Hepatocyte (in vitro differentiated cells): Measurements from ENCODE around the gene BMP7. TPM values are rescaled to one million over a fixed set of nuclear protein-coding genes. Genes with fewer than 3 reads are reported as not detected.

ENCODE experiments used
- DNase-seq: peaks from one replicate; pipeline ENCODE4 v3.0.0-alpha.2; 2016; ENCODE audit warnings: low spot score
- H2AFZ ChIP-seq: fragments of 200-600 bp; sonication (generic); 2 replicates; pipeline ENCODE4 v1.6.0; 2016; ENCODE audit warnings: antibody characterized with exemption, mild to moderate bottlenecking
- H3K27ac ChIP-seq: fragments of 200-600 bp; sonication (generic); 2 replicates; pipeline ENCODE4 v1.5.1; 2016; ENCODE audit warnings: mild to moderate bottlenecking
- H3K27me3 ChIP-seq: fragments of 200-600 bp; sonication (generic); 2 replicates; pipeline ENCODE4 v1.6.1; 2016
- H3K36me3 ChIP-seq: fragments of 200-600 bp; sonication (generic); replicated peaks from 2 replicates; pipeline ENCODE4 v1.5.1; 2016; ENCODE audit warnings: low read depth; ENCODE audit not compliant: insufficient read depth
- H3K4me1 ChIP-seq: fragments of 200-600 bp; sonication (generic); 2 replicates; pipeline ENCODE4 v1.5.1; 2016; ENCODE audit warnings: mild to moderate bottlenecking, moderate library complexity; ENCODE audit not compliant: insufficient read depth
- H3K4me2 ChIP-seq: fragments of 200-600 bp; sonication (generic); 2 replicates; pipeline ENCODE4 v1.6.0; 2016
- H3K4me3 ChIP-seq: fragments of 200-600 bp; sonication (generic); 2 replicates; pipeline ENCODE4 v1.5.1; 2016; ENCODE audit warnings: mild to moderate bottlenecking
- H3K79me2 ChIP-seq: fragments of 200-600 bp; sonication (generic); 2 replicates; pipeline ENCODE4 v1.6.0; 2017; ENCODE audit warnings: mild to moderate bottlenecking
- H3K9me2 ChIP-seq: fragments of 200-600 bp; sonication (generic); replicated peaks from 2 replicates; pipeline ENCODE4 v1.6.0; 2017; ENCODE audit warnings: mild to moderate bottlenecking; ENCODE audit not compliant: insufficient read depth
- H3K9me3 ChIP-seq: fragments of 200-600 bp; sonication (generic); 2 replicates; pipeline ENCODE4 v1.5.1; 2016; ENCODE audit warnings: low read depth, mild to moderate bottlenecking
- H4K20me1 ChIP-seq: fragments of 200-600 bp; sonication (generic); 2 replicates; pipeline ENCODE4 v1.6.0; 2016; ENCODE audit warnings: mild to moderate bottlenecking; ENCODE audit not compliant: insufficient read depth, poor library complexity, severe bottlenecking
- EZH2 ChIP-seq: fragments of 200-600 bp; sonication (generic); IDR thresholded peaks from 2 replicates; pipeline ENCODE4 v1.6.1; 2016; ENCODE audit warnings: antibody characterized with exemption, mild to moderate bottlenecking, borderline replicate concordance
- EZH2phosphoT487 ChIP-seq: fragments of 200-600 bp; sonication (generic); IDR thresholded peaks from one replicate; pipeline ENCODE4 v1.6.1; 2018; ENCODE audit warnings: antibody characterized with exemption, mild to moderate bottlenecking, low read depth, moderate library complexity; ENCODE audit not compliant: unreplicated experiment, severe bottlenecking
- WGBS: methylation state at CpG from one replicate; pipeline ENCODE4 v1.1.6; 2016; ENCODE audit warnings: low lambda C conversion rate; ENCODE audit errors: missing lambda C conversion rate; 5-methylcytosine and 5-hydroxymethylcytosine counted together
- polyA plus RNA-seq: library from polyadenylated mRNA; unstranded; fragments of >200 nt; fragmentation: Nextera tagmentation; extraction: Ambion mirVana; gene quantifications from 2 replicates; pipeline ENCODE4 v1.2.1, GENCODE V29; 2016
- total RNA-seq: library from RNA; depleted of rRNA; stranded (reverse); fragments of >200 nt; gene quantifications from 2 replicates; pipeline ENCODE4 v1.2.3, GENCODE V29; 2014
- TF ChIP-seq, protein P1 (sequence below): fragments of 200-600 bp; sonication (generic); IDR thresholded peaks from 2 replicates; pipeline ENCODE4 v1.5.1; 2016; ENCODE audit warnings: antibody characterized with exemption, mild to moderate bottlenecking; ENCODE audit not compliant: poor library complexity

Gene BMP7
- total and polyA plus RNA-seq, 2 experiments from 2014 or later = 9.1 to 14.8 TPM

DNA sequence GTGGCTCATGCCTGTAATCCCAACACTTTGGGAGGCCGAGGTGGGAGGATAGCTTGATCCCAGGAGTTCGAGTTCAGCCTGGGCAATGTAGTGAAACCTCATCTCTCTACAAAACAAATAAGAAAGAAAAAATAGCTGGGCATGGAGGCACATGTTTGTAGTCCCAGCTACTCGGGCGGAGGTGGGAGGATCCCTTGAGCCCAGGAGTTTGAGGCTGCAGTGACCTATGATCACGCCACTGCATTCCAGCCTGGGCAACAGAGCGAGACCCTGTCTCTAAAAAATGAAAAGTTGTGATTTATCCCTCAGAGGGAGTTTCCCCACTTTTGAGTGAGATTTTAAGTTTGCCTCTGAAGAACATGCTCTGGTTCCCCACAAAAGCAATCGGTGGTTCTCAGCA lies 17.4 kb upstream of the BMP7 start:
- Histone ChIP-seq H3K4me3 (no peak overlapping the region), H2AFZ (no peak overlapping the region), H3K9me2 (no peaks in the 10 kb centered on the region), H3K9me3 (no peaks in the 10 kb centered on the region), H4K20me1 (no peaks in the 10 kb centered on the region), H3K4me2 (peak overlapping the region; percentile 1), H3K27me3 (no peaks in the 10 kb centered on the region), H3K4me1 (peaks cover 34% of the 10 kb centered on the region), H3K36me3 (no peaks in the 10 kb centered on the region), H3K79me2 (no peaks in the 10 kb centered on the region), H3K27ac (peak overlapping the region; percentile 84)
- TF ChIP-seq EZH2phosphoT487 (no peak), EZH2 (no peak)
- TF ChIP-seq, protein P1, sequence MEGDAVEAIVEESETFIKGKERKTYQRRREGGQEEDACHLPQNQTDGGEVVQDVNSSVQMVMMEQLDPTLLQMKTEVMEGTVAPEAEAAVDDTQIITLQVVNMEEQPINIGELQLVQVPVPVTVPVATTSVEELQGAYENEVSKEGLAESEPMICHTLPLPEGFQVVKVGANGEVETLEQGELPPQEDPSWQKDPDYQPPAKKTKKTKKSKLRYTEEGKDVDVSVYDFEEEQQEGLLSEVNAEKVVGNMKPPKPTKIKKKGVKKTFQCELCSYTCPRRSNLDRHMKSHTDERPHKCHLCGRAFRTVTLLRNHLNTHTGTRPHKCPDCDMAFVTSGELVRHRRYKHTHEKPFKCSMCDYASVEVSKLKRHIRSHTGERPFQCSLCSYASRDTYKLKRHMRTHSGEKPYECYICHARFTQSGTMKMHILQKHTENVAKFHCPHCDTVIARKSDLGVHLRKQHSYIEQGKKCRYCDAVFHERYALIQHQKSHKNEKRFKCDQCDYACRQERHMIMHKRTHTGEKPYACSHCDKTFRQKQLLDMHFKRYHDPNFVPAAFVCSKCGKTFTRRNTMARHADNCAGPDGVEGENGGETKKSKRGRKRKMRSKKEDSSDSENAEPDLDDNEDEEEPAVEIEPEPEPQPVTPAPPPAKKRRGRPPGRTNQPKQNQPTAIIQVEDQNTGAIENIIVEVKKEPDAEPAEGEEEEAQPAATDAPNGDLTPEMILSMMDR = no peak
- 80% methylated on average over 7 of the region's 7 CpGs for WGBS
- no peak for DNase-seq

DNA sequence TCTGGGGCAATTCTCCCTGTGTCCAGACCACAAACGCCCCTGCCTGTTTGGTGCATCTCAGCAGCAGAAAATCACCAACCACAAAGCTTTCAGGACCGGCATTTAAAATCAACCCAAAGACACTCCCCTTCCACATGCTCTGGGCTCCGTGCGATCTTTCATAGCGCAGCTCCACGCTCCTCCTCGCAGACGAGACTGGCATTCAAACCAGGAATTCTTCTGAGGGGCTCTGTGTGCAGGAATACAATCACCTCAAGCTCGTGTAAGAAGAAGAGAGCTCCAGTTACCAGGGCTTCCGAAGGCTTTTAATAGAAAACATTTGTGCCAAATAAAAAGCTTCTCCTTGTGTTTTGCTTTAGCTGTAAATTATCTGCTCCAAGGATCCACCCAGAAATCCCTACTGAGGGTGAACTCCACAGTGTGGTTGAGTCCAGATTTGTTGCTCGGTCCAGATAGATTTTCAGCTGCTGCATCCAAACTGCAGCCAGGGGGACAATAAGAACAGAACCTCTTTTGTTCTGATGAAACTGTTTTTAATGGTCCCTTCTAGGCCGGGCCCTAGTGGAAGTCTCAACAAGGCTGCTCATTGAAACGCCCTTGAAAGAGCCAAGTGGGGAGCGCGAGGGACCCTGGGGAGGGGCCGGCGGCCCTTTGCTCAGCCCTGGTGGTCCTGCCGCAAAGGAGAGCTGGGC lies 16.4 kb upstream of the BMP7 start:
- Histone ChIP-seq H3K27ac (peak overlapping the region; percentile 84), H3K4me2 (peak overlapping the region; percentile 51), H2AFZ (no peak overlapping the region), H3K27me3 (no peaks in the 10 kb centered on the region), H3K79me2 (no peaks in the 10 kb centered on the region), H3K9me3 (no peaks in the 10 kb centered on the region), H3K9me2 (no peaks in the 10 kb centered on the region), H3K4me1 (peaks cover 39% of the 10 kb centered on the region), H3K4me3 (no peak overlapping the region), H4K20me1 (no peaks in the 10 kb centered on the region), H3K36me3 (no peaks in the 10 kb centered on the region)
- DNase-seq = peak; percentile 56
- WGBS = 45% methylated on average over 18 of the region's 18 CpGs
- TF ChIP-seq, protein P1 = peak; percentile 20
- no peak for TF ChIP-seq EZH2phosphoT487

DNA sequence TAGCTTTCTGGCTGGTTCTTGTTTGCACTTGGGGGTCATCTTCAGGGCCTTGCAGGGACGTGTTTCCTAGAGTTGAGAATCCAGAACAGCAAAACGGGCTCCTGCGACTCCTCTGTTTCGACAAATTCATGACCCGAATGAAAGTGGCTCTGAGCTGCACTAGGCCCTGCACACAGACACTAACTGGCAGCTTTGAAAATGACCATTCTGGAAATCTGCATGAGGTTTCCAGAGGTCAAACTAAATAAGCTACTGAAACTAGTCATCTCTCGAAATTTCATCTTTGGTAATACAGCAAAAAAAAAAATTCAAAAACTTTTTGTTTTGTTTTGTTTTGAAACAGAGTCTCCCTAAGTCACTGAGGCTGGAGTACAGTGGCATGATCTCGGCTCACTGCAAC lies 15.5 kb upstream of the BMP7 start:
- Histone ChIP-seq H3K79me2 (no peaks in the 10 kb centered on the region), H3K4me3 (no peak overlapping the region), H3K27ac (peak overlapping the region; percentile 84), H4K20me1 (no peaks in the 10 kb centered on the region), H3K4me1 (peaks cover 33% of the 10 kb centered on the region), H3K36me3 (no peaks in the 10 kb centered on the region), H3K9me3 (no peaks in the 10 kb centered on the region), H3K27me3 (no peaks in the 10 kb centered on the region), H2AFZ (no peak overlapping the region), H3K4me2 (peak overlapping the region; percentile 51), H3K9me2 (no peaks in the 10 kb centered on the region)
- WGBS = 90% methylated on average over 7 of the region's 7 CpGs
- DNase-seq = no peak
- no peak for TF ChIP-seq EZH2phosphoT487
- TF ChIP-seq EZH2 = no peak
- TF ChIP-seq, protein P1 = no peak
